GM20431 (cell line): ENCODE measurements around the gene TPH1.
"Not testable (repeated sequence)": the region's sequence is repeated elsewhere in the genome, so short reads cannot be mapped to it uniquely, and the experiment has no call there.

Experiments used
- in situ Hi-C: fragments of 300-500 bp; cut with MseI, MboI; formaldehyde crosslinking; loops from one replicate; pipeline ENCODE4 v1.15.0; 2020; ENCODE audit warnings: low sequenced_read_pairs; ENCODE audit not compliant: unreplicated experiment

Gene TPH1

DNA sequence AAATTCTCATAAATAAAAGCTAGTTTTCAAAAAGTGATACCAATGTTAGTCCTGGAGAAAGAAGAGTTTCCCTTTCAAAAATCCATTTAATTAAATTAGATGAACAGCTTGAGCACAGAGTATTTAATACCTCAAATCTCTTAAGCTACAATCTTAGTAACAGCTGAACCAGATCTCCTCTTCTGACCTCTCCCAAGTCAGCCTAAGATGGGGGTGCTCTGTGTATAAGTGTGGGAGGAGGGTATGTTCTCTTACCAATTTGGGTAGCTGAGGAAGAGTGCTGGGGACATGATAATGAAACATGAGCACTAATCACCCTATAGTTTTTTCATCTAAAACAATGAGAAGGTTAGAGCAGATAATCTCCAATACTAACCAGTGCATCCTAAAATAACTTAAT lies 9.6 kb downstream of the TPH1 start:
- in situ Hi-C loops: no loop called here

DNA sequence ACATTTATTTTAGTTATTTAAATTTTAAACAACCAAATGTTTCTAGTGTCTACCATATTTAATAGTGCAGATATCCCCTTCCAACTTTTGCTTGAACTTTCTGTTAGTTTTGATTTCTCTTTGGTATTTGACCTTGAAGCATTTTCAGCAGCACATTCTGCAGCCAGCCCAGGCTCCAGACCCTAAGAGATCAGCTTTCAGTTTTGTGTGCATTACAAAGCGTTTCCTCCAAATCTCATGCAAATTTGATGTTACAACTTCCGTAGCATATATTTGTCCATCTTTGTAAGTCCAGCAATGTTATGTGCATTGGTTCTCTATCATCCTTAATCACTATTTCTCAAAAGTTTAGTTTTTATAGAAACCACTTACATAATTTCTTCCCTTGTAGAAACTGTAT lies 18.6 kb downstream of the TPH1 start:
- in situ Hi-C loops: no loop called here

DNA sequence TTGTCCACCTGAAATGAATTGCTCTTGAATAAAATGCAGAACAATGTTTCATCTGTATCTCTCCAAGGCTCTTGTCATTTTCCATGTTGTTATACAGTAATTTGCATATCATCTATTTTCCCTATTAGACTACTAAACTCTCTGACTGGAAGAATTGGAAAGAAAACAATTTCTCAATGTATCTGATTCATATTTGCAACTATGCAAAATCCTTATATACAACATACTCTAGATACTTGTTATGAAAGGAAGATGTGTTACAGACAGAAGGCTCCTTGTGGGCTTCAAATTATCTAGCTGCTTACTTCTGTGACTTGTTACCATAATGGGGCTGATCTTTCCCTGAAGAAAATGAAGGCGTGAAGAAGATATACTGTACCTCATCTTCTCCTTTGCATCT lies 23.6 kb downstream of the TPH1 start:
- in situ Hi-C loops: no loop called here

DNA sequence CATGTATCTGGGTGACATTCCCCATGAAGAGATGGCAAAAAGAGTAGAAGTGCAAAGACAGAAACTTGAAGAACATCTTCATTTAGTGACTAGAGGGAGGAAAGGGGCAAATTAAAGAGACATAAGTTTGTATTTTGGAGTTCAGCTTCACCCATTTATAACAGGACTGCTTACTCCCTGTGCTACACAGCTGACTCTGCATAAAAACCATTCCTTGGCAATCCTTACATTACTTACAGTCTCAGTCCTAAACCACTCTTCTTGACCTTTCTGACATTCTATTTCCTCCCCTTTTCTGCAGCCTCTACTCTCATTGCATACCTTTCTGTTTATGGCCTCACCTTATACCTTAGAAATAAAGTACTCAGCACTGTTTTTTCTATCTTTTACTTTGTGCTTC lies 26.4 kb downstream of the TPH1 start:
- in situ Hi-C loops: no loop called here

DNA sequence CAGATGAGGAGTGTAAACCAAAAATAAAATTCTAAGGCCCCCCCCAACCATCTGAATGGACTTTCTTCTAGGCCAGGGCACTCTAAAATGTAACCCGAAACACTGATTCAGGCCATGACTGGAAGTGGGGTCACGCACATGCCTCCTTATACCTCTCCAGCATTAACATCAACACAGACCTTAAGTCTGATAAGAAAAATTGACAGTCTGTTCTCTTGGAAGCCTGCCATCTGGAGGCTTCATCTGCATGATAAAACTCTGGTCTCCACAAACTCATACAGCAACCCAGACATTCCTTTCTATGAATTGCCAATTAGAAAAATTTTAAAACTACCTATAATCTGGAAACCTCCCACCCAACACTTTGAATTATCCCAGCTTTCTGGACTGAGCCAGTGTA lies 29.3 kb downstream of the TPH1 start:
- in situ Hi-C loops: no loop called here

DNA sequence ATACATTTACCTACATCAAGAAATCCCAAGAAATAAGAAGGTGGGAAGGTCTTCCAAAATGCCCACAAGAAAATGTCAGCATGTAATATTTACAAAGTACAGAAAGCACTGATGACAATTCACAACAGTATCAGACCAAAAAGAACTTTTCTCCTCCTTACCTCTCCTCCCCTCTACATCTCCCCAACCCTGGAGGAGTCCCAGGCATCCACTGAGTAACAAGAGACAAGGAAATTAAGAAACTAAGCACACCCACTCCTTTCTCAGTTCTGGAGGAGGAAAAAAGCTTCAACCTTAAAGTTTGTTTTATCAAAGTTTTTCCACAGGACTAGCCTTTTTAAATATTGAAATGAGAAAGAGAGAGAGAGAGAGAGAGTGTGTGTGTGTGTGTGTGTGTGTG lies 31.2 kb downstream of the TPH1 start:
- in situ Hi-C loops: no loop called here

DNA sequence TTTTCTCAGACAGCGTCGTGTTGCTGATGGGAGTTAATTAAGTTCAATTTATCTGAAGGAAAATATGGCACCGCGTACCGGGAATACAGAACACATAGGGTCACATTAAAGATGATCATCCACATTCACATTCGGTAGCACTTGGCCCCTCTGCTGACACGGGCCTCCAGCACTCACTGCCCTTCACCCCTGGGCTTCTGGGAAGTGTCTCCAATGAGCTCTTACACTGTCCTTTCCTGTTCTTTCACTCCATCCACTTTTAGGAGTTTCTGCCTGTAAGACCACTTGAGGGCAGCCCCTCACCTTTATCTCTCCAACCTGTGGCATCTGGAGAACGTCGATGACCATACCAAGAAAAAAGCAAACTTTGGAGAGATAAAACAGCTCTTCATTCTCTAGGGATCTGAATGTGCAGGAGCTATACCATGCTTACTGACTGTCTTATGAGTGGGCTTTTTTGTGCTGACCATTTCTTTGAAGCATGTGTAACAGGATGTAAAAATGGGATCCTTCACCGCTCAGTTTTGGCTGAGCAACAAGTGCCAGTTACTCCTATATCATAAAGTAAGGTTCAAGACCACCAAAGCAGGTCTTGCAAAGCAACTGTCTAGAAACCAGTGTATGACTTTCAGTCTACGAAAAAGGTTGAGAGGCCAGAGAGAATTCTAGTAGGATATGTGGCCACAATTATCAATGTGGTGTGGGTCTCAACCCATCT lies 32.1 kb downstream of the TPH1 start:
- in situ Hi-C loops: no loop called here

DNA sequence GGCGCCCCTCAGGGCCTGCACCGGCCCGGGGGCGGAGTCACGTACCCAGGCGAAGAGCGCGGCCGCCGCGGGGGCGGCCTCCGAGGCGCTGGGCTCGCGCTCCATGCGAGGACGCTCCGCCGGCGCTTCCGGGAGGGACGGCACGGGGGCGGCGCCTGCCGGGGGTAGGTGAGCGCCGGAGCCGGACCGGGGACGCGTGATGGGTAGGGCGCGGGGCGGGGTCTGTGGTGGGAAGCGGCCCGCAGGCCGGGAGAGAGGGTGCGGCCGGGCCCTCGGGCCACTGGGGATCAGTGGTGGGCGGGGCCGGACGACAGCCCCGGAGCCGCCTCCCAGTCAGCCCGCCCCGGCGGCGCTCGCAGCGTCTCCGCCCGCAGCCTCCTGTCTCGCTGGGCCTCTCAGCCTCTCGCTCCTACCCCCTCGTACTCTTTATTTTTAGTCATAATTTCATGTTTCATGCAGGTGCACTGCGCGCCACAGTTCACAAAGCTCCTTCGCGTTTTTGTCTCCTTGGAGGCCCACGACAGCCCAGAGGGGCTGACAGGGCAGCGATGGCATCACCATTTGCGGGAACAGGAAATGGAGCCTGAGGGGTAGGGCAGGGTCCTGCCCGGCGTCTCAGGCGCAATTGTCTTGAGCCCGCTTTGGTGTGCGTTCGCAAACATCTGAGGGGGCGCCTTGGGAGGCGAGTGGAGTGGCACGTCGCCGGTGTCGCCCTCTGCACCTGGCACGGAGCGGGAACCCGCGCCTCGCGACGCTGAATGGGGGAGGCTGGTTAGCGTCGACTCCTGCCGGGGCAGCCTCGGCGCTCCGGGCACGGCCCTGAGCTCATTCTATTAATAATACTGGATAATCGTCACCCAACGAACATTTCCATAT lies 32.9 kb downstream of the TPH1 start, which contains the start of gene SERGEF:
SERGEF (minus strand) TSS at position 142 of the 876 bp plus-strand sequence; CDS start at position 105, 37 bp downstream.
- in situ Hi-C loops: no loop called here

DNA sequence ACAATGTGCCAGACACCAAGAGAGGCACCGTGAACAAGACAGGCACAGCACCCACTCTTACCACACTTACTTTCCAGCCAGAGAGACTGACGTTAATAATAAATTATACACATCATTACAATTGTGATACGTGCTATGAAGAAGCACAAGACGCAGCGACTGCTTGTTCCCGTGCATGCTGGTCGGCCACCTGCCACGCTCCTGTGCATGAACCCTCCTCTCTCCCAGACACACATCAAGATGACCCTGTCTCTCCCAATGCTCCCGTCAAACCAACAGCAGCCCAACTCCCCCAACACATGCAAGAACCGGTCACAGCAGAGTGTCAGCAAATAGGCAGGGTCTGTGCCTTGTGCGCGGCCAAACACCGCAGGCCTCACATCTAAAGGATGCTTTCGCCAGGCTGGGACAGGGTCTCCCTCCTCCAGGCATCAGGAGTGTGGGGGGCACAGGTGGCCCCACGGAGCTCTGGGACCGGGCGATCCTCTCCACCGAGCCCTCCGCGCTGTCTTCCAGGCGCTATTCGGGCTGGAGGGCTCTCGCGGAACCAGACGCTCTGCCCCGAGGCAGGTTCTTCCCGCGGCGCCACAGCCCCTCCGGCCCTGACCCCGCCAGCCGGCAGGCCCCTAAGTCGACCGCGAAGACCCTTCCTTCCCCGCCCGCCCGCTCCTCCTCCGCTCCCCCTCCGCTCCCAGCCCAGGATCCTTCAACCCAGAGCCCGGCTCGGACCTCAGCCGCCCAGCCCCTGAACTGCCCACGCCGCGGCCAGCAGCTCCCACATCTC lies 33.8 kb downstream of the TPH1 start:
- in situ Hi-C loops: no loop called here

DNA sequence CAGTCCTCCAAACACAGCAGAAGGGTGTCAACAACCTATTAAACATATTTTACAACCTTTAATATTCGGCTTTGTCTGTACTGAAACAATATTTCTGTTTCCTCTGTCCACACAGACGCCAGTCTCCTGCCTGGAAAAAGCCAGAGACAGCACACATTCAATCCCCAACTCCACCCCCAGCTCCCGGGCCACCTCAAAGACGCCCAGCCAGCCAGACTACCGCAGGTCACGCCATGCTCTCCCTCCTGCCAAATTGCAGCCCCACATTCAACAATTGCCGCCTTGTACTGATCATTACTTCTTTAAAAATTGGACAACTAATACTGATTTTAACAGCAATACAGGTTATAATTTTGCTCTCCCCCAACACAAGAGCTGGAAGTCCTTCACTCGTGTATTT lies 34.4 kb downstream of the TPH1 start:
- in situ Hi-C loops: no loop called here

DNA sequence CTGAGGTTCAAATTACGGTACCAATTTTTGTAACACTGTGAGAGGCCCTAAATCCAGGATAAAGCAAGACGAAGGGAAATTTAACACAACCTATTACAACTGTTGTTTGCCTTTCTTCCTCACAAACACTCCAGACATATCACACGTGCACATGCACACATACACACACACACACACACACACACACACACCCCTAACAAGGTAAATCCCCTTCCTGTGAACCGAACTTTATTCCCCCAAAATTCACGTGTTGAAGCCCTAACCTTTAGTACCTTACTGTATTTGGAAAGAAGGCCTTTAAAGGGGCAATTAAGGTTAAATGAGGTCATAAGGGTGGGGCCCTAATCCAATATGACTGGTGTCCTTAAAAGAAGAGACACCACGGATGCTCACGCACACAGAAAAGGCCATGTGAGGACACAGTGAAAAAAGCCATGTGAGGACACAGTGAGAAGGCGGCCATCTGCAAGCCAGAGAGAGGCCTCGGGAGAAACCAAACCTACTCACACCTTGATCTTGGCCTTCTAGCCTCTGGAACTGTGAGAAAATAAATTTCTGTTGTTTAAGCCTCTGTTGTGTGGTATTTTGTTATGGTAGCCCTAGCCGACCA lies 35.0 kb downstream of the TPH1 start:
- in situ Hi-C loops: no loop called here

DNA sequence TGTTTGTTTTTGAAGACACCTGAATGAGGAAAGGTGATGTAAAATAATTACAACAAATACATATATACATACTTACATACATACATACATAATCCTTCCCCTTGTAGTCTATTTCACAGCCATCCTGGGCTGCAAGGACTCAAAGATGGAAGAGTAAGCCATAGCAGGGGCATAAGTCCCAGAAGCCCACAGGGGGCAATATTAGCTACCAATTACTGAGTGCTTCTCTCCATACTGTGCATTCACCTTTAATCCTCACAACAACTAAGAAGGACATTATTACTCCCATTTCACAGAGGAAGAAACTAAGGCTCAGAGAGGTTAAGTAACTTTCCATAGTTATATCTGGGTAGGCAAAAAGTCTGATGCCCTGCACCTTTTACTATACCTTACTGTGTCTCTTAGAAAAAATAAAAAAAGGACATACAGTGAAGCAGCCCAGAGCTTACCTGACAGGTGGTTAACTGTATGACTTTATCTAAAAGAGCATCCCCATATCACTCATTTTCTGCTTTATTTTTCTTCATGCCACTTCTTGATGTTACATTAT lies 35.9 kb downstream of the TPH1 start:
- in situ Hi-C loops: no loop called here

DNA sequence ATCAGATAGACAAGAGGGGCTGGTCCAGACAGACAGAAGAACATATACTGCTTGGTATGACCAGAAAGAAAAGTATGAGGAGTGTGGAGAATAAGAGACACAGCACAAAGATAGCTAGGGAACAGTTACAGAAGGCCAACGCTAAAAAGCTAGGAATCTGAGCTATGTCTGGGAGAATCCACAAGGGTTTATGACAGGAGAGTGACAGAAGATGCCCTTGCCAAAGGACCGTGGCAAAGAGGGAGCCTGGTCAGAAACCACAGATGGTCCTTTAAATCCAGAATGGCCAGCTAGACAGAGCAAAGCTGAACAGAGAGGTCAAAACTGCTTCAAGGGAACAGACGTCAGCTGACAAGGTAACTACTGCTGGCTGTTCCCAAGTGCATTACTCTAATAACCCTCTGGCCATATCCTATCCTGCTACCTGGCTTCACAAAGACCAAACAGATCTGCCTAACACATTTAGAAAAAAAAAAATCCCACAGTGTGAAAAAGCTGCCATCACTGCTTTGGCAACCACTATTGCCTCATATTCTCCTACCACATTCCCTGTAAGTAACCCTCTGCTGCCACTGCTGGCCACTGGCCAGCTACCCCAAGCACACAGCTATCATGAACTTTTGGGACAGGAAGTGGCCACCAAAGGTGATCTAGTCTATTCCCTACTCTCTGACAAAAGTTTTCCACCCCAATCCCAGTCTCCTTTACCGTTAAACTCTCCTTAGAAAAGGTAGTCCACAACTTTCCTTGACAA lies 40.5 kb downstream of the TPH1 start:
- in situ Hi-C loops: no loop called here

DNA sequence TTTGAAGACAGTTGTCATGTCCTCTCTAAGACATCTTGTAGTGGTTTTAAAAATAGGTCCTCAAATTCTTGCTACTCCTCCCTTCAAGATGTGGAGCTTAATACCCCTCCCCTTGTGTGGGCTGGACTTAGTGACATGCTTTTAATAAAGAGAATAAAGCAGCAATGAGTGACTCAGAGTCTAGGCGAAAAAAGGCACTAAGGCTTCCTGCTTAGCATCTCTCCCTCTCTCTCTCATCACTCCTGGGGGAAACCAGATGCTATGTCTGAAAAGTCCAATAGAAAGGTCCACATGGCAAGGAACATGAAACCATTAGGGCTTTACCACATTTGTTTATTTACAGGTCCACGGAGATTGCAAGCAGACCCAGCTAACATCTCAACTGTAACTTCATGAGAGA lies 44.9 kb downstream of the TPH1 start:
- in situ Hi-C loops: no loop called here

DNA sequence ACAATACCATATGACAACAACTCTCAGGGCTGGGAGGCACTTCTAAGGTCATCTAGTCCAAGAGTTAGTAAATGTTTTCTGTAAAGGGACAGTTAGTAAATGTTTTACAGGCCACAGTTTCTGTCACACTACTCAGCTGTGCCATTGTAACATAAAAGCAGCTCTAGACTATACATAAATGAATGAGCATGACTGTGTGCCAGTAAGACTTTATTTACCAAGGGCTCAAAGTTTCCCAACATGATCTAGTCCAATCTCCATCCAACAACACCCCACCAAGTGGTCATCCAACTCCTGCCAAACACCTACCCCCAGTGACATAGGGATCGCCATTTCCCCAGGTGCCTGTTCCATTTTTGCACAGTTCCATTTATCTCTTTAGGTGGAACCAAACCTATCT lies 45.3 kb downstream of the TPH1 start:
- in situ Hi-C loops: no loop called here

DNA sequence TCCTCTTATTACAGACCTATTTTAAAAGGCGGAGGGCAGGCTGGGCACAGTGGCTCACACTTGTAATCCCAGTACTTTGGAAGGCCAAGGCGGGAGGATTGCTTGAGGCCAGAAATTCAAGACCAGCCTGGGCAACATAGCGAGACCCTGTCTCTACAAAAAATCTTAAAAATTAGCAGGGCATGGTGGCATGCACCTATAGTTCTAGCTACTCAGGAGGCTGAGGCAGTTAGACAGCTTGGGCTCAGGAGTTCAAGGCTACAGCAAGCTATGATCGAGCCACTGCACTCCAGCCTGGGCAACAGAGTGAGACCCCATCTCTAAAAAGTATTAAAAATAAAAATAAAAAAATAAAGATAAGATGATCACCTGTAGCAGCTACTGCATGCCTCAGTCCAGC lies 45.9 kb downstream of the TPH1 start:
- in situ Hi-C loops: not testable (repeated sequence)
